Panc1 (cell line): ENCODE measurements around the gene UBE2R2. TPM values are rescaled to one million over a fixed set of nuclear protein-coding genes. Genes with fewer than 3 reads are reported as not detected.
"Not testable (repeated sequence)": the region's sequence is repeated elsewhere in the genome, so short reads cannot be mapped to it uniquely, and the experiment has no call there.

Experiments
- ATAC-seq: fragments of 200-7000 bp; cut with Tn5 transposase; 2 replicates; pipeline ENCODE4 v1.9.1; 2020; ENCODE audit warnings: mild to moderate bottlenecking, moderate library complexity
- BruUV-seq: library from RNA; stranded (reverse); fragments of 400-500 nt; replicated peaks from 2 replicates; lab custom pipeline; 2021; lab: Mats Ljungman, UMichigan
- CTCF ChIA-PET: fragments of 300-600 bp; sonication (Branson Sonifier 250); formaldehyde crosslinking; loops from one replicate; lab custom pipeline; 2022; ENCODE audit warnings: antibody characterized with exemption; lab: Charles Lee
- POLR2A ChIA-PET: fragments of 300-600 bp; sonication (Branson Sonifier 250); formaldehyde crosslinking; loops from one replicate; lab custom pipeline; 2022; ENCODE audit warnings: antibody characterized with exemption; lab: Charles Lee
- DNase-seq: peaks from one replicate; pipeline ENCODE4 v3.0.0-alpha.2; 2010; ENCODE audit warnings: low read depth, low spot score
- H3K27ac ChIP-seq: 2 replicates; pipeline ENCODE4 v1.5.1; 2011; ENCODE audit warnings: mild to moderate bottlenecking, low read length, inconsistent platforms
- H3K27me3 ChIP-seq: fragments of 200-500 bp; sonication (Bioruptor generic); 2 replicates; pipeline ENCODE4 v1.6.0; 2014; ENCODE audit warnings: low read length, inconsistent platforms; ENCODE audit not compliant: control insufficient read depth, insufficient read depth
- H3K36me3 ChIP-seq: fragments of 200-500 bp; sonication (Bioruptor generic); 2 replicates; pipeline ENCODE4 v1.5.1; 2014; ENCODE audit warnings: inconsistent platforms, mild to moderate bottlenecking, low read length, moderate library complexity; ENCODE audit not compliant: control insufficient read depth, insufficient read depth
- H3K4me1 ChIP-seq: 2 replicates; pipeline ENCODE4 v1.5.1; 2011; ENCODE audit warnings: inconsistent platforms, mild to moderate bottlenecking, low read length, moderate library complexity; ENCODE audit not compliant: control insufficient read depth, insufficient read depth
- H3K4me3 ChIP-seq, 2 experiments: 2 replicates each; pipeline ENCODE4 v1.5.1; 2011 to 2012; ENCODE audit warnings: low read depth in 2 of 2, low read length in 2 of 2, mild to moderate bottlenecking in 2 of 2, inconsistent platforms in 1 of 2, moderate library complexity in 1 of 2
- H3K9me3 ChIP-seq: fragments of 200-500 bp; sonication (Bioruptor generic); 2 replicates; pipeline ENCODE4 v1.5.1; 2014; ENCODE audit warnings: low read depth, mild to moderate bottlenecking, inconsistent platforms, low read length, moderate library complexity; ENCODE audit not compliant: control insufficient read depth, insufficient read depth
- POLR2AphosphoS5 ChIP-seq: IDR thresholded peaks from 2 replicates; pipeline ENCODE4 v1.6.1; 2012; ENCODE audit warnings: mild to moderate bottlenecking, low read depth, low read length, moderate library complexity
- SIN3A ChIP-seq: IDR thresholded peaks from 2 replicates; pipeline ENCODE4 v1.6.1; 2012; ENCODE audit warnings: low read depth, mild to moderate bottlenecking, low read length, moderate library complexity, borderline replicate concordance; ENCODE audit not compliant: insufficient read depth
- TCF7L2 ChIP-seq: IDR thresholded peaks from 2 replicates; pipeline ENCODE4 v1.6.1; 2011; ENCODE audit warnings: mild to moderate bottlenecking, low read depth, low read length, inconsistent platforms
- in situ Hi-C: cut with HindIII; loops from 2 replicates; pipeline ENCODE4 v1.10.0; 2016; ENCODE audit warnings: low sequenced_read_pairs, low pct_unique_long_range_greater_than_20kb
- intact Hi-C: fragments of 100-400 bp; cut with micrococcal nuclease; formaldehyde crosslinking; loops from one replicate; pipeline ENCODE4 v1.10.0; 2022; ENCODE audit not compliant: unreplicated experiment
- total RNA-seq: library from RNA; stranded (reverse); gene quantifications from one replicate; pipeline ENCODE4 v1.2.1, GENCODE V29; 2021; ENCODE audit not compliant: unreplicated experiment
- TF ChIP-seq, protein P1 (sequence below): fragments of 450-650 bp; IDR thresholded peaks from 2 replicates; pipeline ENCODE4 v1.5.1; 2017; ENCODE audit warnings: mild to moderate bottlenecking
- TF ChIP-seq, protein P2 (sequence below), 2 experiments: IDR thresholded peaks; 2 replicates each; pipeline ENCODE4 v1.6.1; 2011 to 2012; ENCODE audit warnings: low read depth in 2 of 2, control low read depth in 1 of 2, low read length in 1 of 2, mild to moderate bottlenecking in 1 of 2, moderate library complexity in 1 of 2; ENCODE audit not compliant: insufficient read depth in 1 of 2

The UBE2R2 gene
- total RNA-seq, 1 experiment from 2014 or later, result 67.2 TPM

DNA sequence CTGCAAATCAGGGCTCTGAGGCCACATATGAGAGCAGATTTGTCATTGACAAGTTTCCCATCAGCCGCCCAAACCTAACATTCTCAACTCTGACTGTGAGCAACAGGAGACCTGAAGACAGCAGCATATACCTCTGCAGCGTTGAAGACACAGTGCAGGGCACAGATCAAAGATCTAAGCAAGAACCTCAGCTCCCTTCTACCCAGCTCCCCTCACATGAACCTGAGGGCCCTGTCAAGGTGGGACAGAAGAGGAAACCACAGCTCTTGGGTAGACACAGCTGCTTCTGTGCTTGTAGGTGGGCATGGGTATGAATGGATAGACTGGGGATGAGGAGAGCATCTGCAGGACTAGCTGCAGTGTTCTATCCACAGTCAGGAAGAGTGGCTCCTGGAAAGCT, 30.3 kb upstream of the UBE2R2 start:
- TF ChIP-seq, protein P1, sequence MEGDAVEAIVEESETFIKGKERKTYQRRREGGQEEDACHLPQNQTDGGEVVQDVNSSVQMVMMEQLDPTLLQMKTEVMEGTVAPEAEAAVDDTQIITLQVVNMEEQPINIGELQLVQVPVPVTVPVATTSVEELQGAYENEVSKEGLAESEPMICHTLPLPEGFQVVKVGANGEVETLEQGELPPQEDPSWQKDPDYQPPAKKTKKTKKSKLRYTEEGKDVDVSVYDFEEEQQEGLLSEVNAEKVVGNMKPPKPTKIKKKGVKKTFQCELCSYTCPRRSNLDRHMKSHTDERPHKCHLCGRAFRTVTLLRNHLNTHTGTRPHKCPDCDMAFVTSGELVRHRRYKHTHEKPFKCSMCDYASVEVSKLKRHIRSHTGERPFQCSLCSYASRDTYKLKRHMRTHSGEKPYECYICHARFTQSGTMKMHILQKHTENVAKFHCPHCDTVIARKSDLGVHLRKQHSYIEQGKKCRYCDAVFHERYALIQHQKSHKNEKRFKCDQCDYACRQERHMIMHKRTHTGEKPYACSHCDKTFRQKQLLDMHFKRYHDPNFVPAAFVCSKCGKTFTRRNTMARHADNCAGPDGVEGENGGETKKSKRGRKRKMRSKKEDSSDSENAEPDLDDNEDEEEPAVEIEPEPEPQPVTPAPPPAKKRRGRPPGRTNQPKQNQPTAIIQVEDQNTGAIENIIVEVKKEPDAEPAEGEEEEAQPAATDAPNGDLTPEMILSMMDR, result no peak
- no peak for TF ChIP-seq TCF7L2
- TF ChIP-seq, protein P2, sequence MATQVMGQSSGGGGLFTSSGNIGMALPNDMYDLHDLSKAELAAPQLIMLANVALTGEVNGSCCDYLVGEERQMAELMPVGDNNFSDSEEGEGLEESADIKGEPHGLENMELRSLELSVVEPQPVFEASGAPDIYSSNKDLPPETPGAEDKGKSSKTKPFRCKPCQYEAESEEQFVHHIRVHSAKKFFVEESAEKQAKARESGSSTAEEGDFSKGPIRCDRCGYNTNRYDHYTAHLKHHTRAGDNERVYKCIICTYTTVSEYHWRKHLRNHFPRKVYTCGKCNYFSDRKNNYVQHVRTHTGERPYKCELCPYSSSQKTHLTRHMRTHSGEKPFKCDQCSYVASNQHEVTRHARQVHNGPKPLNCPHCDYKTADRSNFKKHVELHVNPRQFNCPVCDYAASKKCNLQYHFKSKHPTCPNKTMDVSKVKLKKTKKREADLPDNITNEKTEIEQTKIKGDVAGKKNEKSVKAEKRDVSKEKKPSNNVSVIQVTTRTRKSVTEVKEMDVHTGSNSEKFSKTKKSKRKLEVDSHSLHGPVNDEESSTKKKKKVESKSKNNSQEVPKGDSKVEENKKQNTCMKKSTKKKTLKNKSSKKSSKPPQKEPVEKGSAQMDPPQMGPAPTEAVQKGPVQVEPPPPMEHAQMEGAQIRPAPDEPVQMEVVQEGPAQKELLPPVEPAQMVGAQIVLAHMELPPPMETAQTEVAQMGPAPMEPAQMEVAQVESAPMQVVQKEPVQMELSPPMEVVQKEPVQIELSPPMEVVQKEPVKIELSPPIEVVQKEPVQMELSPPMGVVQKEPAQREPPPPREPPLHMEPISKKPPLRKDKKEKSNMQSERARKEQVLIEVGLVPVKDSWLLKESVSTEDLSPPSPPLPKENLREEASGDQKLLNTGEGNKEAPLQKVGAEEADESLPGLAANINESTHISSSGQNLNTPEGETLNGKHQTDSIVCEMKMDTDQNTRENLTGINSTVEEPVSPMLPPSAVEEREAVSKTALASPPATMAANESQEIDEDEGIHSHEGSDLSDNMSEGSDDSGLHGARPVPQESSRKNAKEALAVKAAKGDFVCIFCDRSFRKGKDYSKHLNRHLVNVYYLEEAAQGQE (IDR thresholded peaks at IDR 0.05; ENCODE audit: insufficient read depth in 1 of 2, low read depth in 2 of 2, low read length in 1 of 2), result no peak
- no peak for TF ChIP-seq POLR2AphosphoS5
- no peak for TF ChIP-seq SIN3A
- no peak overlapping the region for H3K27ac ChIP-seq
- no peaks in the 10 kb centered on the region for H3K36me3 ChIP-seq
- no peak overlapping the region for H3K4me3 ChIP-seq
- H3K4me1 ChIP-seq, result peaks cover 4% of the 10 kb centered on the region; the same call in 1 of the 2 replicates
- DNase-seq, result no peak
- no peaks in the 10 kb centered on the region for H3K9me3 ChIP-seq
- BruUV-seq, result no TSS peak
- no peak for ATAC-seq
- 0 out of 2 replicates have a peak, but pooled peaks cover 2% of the 10 kb centered on the region for H3K27me3 ChIP-seq
- POLR2A ChIA-PET, result interaction anchor here (0.6 kb wide), 1 partner anchor 595 kb away, joined by 4 read pairs; no protein-coding TSS in a partner anchor
- CTCF ChIA-PET, result interaction anchor here (0.5 kb wide), 2 partner anchors 9 to 49 kb away, joined by 3 to 10 read pairs; no protein-coding TSS in a partner anchor
- in situ Hi-C loops, result no loop called here
- intact Hi-C loops, result no loop called here

DNA sequence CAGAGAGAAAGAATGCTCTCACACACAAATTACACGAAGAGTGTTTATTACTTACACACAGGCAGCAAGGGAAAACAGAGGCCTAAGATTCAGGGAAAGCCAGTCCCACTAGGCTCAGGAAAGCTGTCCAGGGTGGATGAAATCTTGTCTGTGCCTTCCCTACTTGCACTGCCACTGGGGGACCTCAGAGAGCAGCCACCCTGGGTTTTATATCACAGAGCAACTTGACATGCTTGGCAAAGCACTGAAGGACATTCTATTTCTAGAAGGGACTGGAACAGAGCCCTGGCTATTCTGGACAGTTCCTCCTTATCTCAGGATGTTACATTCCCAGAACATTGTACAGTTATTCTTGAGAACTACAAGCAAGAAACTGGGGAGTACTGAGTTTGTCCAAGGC, 29.1 kb upstream of the UBE2R2 start:
- ChIA-PET POLR2A (no interaction called here), CTCF (interaction anchor here (0.5 kb wide), 1 partner anchor 142 kb away, joined by 4 read pairs; no protein-coding TSS in a partner anchor)
- Histone ChIP-seq H3K27ac (no peak overlapping the region), H3K4me1 (peaks cover 4% of the 10 kb centered on the region; the same call in 1 of the 2 replicates), H3K4me3 (no peak overlapping the region), H3K9me3 (no peaks in the 10 kb centered on the region), H3K36me3 (no peaks in the 10 kb centered on the region), H3K27me3 (0 out of 2 replicates have a peak, but pooled peaks cover 2% of the 10 kb centered on the region)
- BruUV-seq, result no TSS peak
- DNase-seq (no peak), ATAC-seq (no peak)
- intact Hi-C loops, result no loop called here
- TF ChIP-seq, protein P1, result peak; percentile 19; the same call in 1 of the 2 replicates
- no peak for TF ChIP-seq POLR2AphosphoS5
- in situ Hi-C loops, result no loop called here

DNA sequence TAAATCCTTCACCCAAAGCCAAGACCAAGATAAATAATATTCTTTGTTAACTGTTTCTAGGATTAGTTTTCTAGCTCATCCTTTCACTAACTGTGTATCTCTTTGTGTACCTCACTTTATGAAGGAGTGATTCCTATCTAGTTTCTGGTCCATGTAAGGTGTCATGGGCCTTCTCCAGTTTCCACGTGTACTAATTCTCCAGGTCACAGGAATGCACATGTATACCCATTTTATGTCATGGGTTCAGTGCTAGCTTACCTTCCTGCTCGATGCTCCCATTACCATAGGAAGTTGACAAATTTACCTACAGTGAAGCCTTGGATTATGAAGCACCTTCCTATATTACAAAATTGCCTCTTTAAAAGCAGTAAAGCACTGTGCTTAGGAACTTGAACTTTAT, 27.5 kb upstream of the UBE2R2 start:
- H3K4me3 ChIP-seq, BruUV-seq, H3K36me3 ChIP-seq, DNase-seq, intact Hi-C loops, ATAC-seq, in situ Hi-C loops, H3K27ac ChIP-seq, H3K27me3 ChIP-seq, H3K4me1 ChIP-seq, POLR2A ChIA-PET, H3K9me3 ChIP-seq: not testable (repeated sequence)
- CTCF ChIA-PET, result interaction anchor here (1.8 kb wide), 1 partner anchor 11 kb away, joined by 6 read pairs; no protein-coding TSS in a partner anchor
